Daoy (cell line): ENCODE data around the gene AP3B2. TPM values are rescaled to one million over a fixed set of nuclear protein-coding genes. Genes with fewer than 3 reads are reported as not detected.

Experiments
- DNase-seq: peaks from one replicate; pipeline ENCODE4 v3.0.0-alpha.2; 2015; ENCODE audit warnings: low read depth
- total RNA-seq: library from RNA; depleted of rRNA; stranded (reverse); fragments of >200 nt; shearing (Covaris generic); gene quantifications from 2 replicates; pipeline ENCODE4 v1.2.3, GENCODE V29; 2014

Gene AP3B2
- total RNA-seq, 1 experiment from 2014 or later, result 1.5 TPM

GRCh38 chr15:82697735-82698407 lies 11.8 kb downstream of the AP3B2 start:
- no peak for DNase-seq

GRCh38 chr15:82692171-82692570 lies 17.5 kb downstream of the AP3B2 start:
- no peak for DNase-seq

GRCh38 chr15:82689147-82689546 lies 20.5 kb downstream of the AP3B2 start:
- DNase-seq, result no peak

- DNase-seq, result no peak
Measured at GRCh38 chr15:82688691-82689090, 21.0 kb downstream of the AP3B2 start.

- no peak for DNase-seq
Measured at GRCh38 chr15:82681371-82681770, 28.3 kb downstream of the AP3B2 start.

- DNase-seq, result no peak
Measured at GRCh38 chr15:82680200-82681102, 29.2 kb downstream of the AP3B2 start.

GRCh38 chr15:82679626-82680199 lies 30.0 kb downstream of the AP3B2 start:
- no peak for DNase-seq

- DNase-seq, result no peak
Measured at GRCh38 chr15:82677720-82678323, 31.9 kb downstream of the AP3B2 start.

GRCh38 chr15:82674873-82675272 lies 34.8 kb downstream of the AP3B2 start:
- DNase-seq, result no peak

GRCh38 chr15:82670699-82671098 lies 39.0 kb downstream of the AP3B2 start:
- no peak for DNase-seq

GRCh38 chr15:82666606-82667005 lies 43.1 kb downstream of the AP3B2 start:
- DNase-seq, result no peak

GRCh38 chr15:82664021-82664420 lies 45.7 kb downstream of the AP3B2 start:
- no peak for DNase-seq

GRCh38 chr15:82663186-82663600 lies 46.5 kb downstream of the AP3B2 start:
- peak; percentile 56 for DNase-seq

- DNase-seq, result no peak
Measured at GRCh38 chr15:82662641-82663040, 47.0 kb downstream of the AP3B2 start.

- DNase-seq, result no peak
Measured at GRCh38 chr15:82660378-82660777, 49.3 kb downstream of the AP3B2 start.

GRCh38 chr15:82656641-82657266 lies 52.9 kb downstream of the AP3B2 start:
- no peak for DNase-seq

GRCh38 chr15:82655606-82656005 lies 54.1 kb downstream of the AP3B2 start:
- DNase-seq, result no peak

GRCh38 chr15:82653483-82654168 lies 56.0 kb downstream of the AP3B2 start:
- no peak for DNase-seq

- no peak for DNase-seq
Measured at GRCh38 chr15:82651708-82652107, 58.0 kb downstream of the AP3B2 start.

GRCh38 chr15:82650046-82650670 lies 59.5 kb downstream of the AP3B2 start:
- no peak for DNase-seq
